GM12865 (cell line): ENCODE results near the gene BAAT.

Experiments used
- DNase-seq: peaks from one replicate; pipeline ENCODE4 v3.0.0; 2010; ENCODE audit warnings: low read depth
- H3K4me3 ChIP-seq: 2 replicates; pipeline ENCODE4 v1.5.1; 2011; ENCODE audit warnings: mild to moderate bottlenecking, low read depth, low read length, control low read depth
- CTCF ChIP-seq: IDR thresholded peaks from 2 replicates; pipeline ENCODE4 v1.5.1; 2011; ENCODE audit warnings: low read length, control low read depth, low read depth, inconsistent platforms; ENCODE audit not compliant: insufficient read depth; ENCODE audit errors: missing control alignments

The BAAT gene

GRCh38 chr9:101414839-101415238, 30.0 kb upstream of the BAAT start:
- TF ChIP-seq CTCF, result no peak
- H3K4me3 ChIP-seq, result no peak overlapping the region
- no peak for DNase-seq

DNA sequence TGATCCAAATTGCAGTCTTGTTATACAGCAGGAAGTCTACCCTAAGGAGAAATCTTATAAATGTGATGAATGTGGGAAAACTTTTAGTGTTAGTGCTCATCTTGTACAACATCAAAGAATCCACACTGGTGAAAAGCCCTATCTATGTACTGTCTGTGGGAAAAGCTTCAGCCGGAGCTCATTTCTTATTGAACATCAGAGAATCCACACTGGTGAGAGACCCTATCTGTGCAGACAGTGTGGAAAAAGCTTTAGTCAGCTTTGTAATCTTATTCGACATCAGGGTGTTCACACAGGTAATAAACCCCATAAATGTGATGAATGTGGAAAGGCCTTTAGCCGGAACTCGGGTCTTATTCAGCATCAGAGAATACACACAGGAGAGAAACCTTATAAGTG, 24.3 kb upstream of the BAAT start:
- no peak overlapping the region for H3K4me3 ChIP-seq
- DNase-seq, result no peak

DNA sequence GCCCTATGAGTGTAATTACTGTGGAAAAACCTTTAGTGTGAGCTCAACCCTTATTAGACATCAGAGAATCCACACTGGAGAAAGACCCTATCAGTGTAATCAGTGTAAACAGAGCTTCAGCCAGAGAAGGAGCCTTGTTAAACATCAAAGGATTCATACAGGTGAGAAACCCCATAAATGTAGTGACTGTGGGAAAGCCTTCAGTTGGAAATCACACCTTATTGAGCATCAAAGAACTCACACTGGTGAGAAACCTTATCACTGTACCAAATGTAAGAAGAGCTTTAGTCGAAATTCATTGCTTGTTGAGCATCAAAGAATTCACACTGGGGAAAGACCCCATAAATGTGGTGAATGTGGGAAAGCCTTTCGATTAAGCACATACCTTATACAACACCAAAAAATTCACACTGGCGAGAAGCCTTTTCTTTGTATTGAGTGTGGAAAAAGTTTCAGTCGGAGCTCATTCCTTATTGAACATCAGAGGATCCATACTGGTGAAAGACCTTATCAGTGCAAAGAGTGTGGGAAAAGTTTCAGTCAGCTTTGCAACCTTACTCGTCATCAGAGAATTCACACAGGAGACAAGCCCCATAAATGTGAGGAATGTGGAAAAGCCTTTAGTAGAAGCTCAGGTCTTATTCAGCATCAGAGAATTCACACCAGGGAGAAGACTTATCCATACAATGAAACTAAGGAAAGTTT, 23.7 kb upstream of the BAAT start:
- no peak for DNase-seq
- no peak overlapping the region for H3K4me3 ChIP-seq
- TF ChIP-seq CTCF, result no peak

More for the DNA sequence above, 24.3 kb upstream of the BAAT start:
- no peak for TF ChIP-seq CTCF

- no peak for DNase-seq
- TF ChIP-seq CTCF, result no peak
- no peak overlapping the region for H3K4me3 ChIP-seq
These were observed 18.9 kb upstream of the BAAT start for GRCh38 chr9:101403516-101404285.

GRCh38 chr9:101400120-101400519, 15.3 kb upstream of the BAAT start:
- DNase-seq, result no peak
- TF ChIP-seq CTCF, result no peak
- H3K4me3 ChIP-seq, result no peak overlapping the region

DNA sequence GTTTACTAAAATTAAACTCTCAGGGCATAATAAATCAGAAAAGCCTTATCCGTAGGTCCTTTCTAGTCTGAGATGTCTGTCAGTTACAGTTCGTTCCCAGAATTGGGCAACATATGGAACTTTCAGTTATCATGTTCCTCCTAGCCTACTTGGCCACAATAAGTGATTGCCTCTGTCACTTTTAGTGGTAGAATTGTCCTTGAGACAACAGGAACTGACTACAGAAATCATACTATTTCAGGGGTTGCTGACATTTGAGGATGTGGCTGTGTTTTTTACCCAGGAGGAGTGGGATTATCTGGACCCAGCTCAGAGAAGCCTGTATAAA, 14.8 kb upstream of the BAAT start:
- peak; percentile 8 for DNase-seq

More for the DNA sequence above, 14.8 kb upstream of the BAAT start:
- peak overlapping the region; percentile 87 for H3K4me3 ChIP-seq
- TF ChIP-seq CTCF, result no peak
